T-cell (primary cell): ENCODE measurements around the gene HLA-DRA. TPM values are rescaled to one million over a fixed set of nuclear protein-coding genes. Genes with fewer than 3 reads are reported as not detected.

Source experiments
- ATAC-seq, 4 experiments: fragments of 200-7000 bp in 3 of 4; fragments of 150-1000 bp in 1 of 4; cut with Tn5 transposase; replicated peaks in 1 of 4; 1 replicate in 3 of 4; 2 replicates in 1 of 4; pipeline ENCODE4 v1.10.0; 2021; ENCODE audit warnings: moderate library complexity in 3 of 4, mild to moderate bottlenecking in 2 of 4, moderate number of reproducible peaks in 1 of 4
- CTCF ChIA-PET, 2 donors: fragments of 300-600 bp; sonication (Branson Sonifier 250); formaldehyde crosslinking; loops; one replicate each; lab custom pipeline; 2022; ENCODE audit warnings: antibody characterized with exemption in 2 of 2; lab: Charles Lee
- POLR2A ChIA-PET, 2 donors: fragments of 300-600 bp; sonication (Branson Sonifier 250); formaldehyde crosslinking; loops; one replicate each; lab custom pipeline; 2022; ENCODE audit warnings: antibody characterized with exemption in 2 of 2; lab: Charles Lee
- DNase-seq, 35 experiments: peaks; one replicate each; pipeline versions ENCODE4 v3.0.0 to v3.0.0-alpha.2; 2013 to 2023
- H3K27ac ChIP-seq: one replicate; pipeline ENCODE4 v1.5.1; 2013; ENCODE audit warnings: low read length
- H3K27me3 ChIP-seq, 2 experiments: replicated peaks in 1 of 2; 1 replicate in 1 of 2; 2 replicates in 1 of 2; pipeline versions ENCODE4 v1.6.1 to v1.7.0; 2013; ENCODE audit warnings: low read length in 1 of 2, mixed read lengths in 1 of 2; ENCODE audit not compliant: control insufficient read depth in 2 of 2, insufficient read depth in 2 of 2; ENCODE audit errors: extremely low read depth in 1 of 2
- H3K36me3 ChIP-seq, 2 donors: 1 replicate in 1 of 2; 2 replicates in 1 of 2; pipeline versions ENCODE4 v1.6.1 to v1.7.0; 2013; ENCODE audit warnings: low read length in 1 of 2; ENCODE audit not compliant: control insufficient read depth in 2 of 2, insufficient read depth in 1 of 2; ENCODE audit errors: extremely low read depth in 1 of 2
- H3K4me1 ChIP-seq, 2 experiments: 1 replicate in 1 of 2; 2 replicates in 1 of 2; pipeline versions ENCODE4 v1.6.1 to v1.7.0; 2013; ENCODE audit warnings: low read length in 2 of 2, mixed read lengths in 1 of 2; ENCODE audit not compliant: insufficient read depth in 2 of 2, control insufficient read depth in 1 of 2; ENCODE audit errors: extremely low read depth in 1 of 2
- H3K4me3 ChIP-seq, 2 donors: 1 replicate in 1 of 2; 2 replicates in 1 of 2; pipeline versions ENCODE4 v1.5.1 to v1.7.0; 2013; ENCODE audit warnings: mild to moderate bottlenecking in 2 of 2, low read length in 1 of 2, moderate library complexity in 1 of 2; ENCODE audit not compliant: control insufficient read depth in 1 of 2; ENCODE audit errors: extremely low read depth in 1 of 2
- H3K9me3 ChIP-seq: 2 replicates; pipeline ENCODE4 v1.7.0; 2013
- H3K27ac Mint-ChIP-seq, 2 donors: one replicate each; pipeline ENCODE4 v1.8.0; 2020 to 2021; ENCODE audit warnings: mild to moderate bottlenecking in 2 of 2, mixed read lengths in 2 of 2
- H3K27me3 Mint-ChIP-seq, 2 donors: one replicate each; pipeline ENCODE4 v1.8.0; 2021 to 2022; ENCODE audit warnings: mixed read lengths in 2 of 2
- H3K36me3 Mint-ChIP-seq: one replicate; pipeline ENCODE4 v1.8.0; 2021; ENCODE audit warnings: mixed read lengths
- H3K4me1 Mint-ChIP-seq, 3 donors: one replicate each; pipeline ENCODE4 v1.8.0; 2020 to 2022; ENCODE audit warnings: mixed read lengths in 3 of 3, mild to moderate bottlenecking in 1 of 3
- H3K4me3 Mint-ChIP-seq, 3 donors: one replicate each; pipeline ENCODE4 v1.8.0; 2020 to 2022; ENCODE audit warnings: mild to moderate bottlenecking in 3 of 3, mixed read lengths in 3 of 3, moderate library complexity in 3 of 3
- H3K9me3 Mint-ChIP-seq, 3 donors: one replicate each; pipeline ENCODE4 v1.8.0; 2020 to 2022; ENCODE audit warnings: mixed read lengths in 3 of 3
- WGBS: methylation state at CpG from one replicate; pipeline ENCODE4 v1.1.5; 2013; ENCODE audit warnings: missing lambda C conversion rate; ENCODE audit not compliant: insufficient coverage; 5-methylcytosine and 5-hydroxymethylcytosine counted together
- total RNA-seq, 35 experiments: library from RNA in 6 of 35; stranded (reverse) in 6 of 35; fragments of 120-200 nt in 1 of 35; gene quantifications; one replicate each; pipeline versions ENCODE4 v1.2.1 to v1.2.4 and lab custom pipeline; 2013 to 2026

HLA-DRA gene
- total RNA-seq (100 to 1,000 TPM in 1 of 5 donors, 10 to 100 TPM in 4; 41.1 to 131 (median 47.9) TPM), total RNA-seq (lab: John Stamatoyannopoulos, UW) (8.6 to 199 (median 62.7) reads per million in 29 experiments)
- 111 TPM for total RNA-seq (2013)

DNA sequence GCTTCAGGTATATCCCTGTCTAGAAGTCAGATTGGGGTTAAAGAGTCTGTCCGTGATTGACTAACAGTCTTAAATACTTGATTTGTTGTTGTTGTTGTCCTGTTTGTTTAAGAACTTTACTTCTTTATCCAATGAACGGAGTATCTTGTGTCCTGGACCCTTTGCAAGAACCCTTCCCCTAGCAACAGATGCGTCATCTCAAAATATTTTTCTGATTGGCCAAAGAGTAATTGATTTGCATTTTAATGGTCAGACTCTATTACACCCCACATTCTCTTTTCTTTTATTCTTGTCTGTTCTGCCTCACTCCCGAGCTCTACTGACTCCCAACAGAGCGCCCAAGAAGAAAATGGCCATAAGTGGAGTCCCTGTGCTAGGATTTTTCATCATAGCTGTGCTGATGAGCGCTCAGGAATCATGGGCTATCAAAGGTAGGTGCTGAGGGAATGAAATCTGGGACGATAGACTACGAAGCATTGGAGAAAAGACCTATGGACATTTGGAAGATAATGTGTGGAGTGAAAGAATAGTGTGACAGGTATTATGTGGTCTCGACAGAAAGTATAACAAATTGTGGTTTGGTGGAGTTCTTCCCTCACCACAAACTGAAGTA, at the start of gene HLA-DRA:
TSS of gene HLA-DRA (plus strand) at position 286 of the 613 bp plus-strand sequence. CDS start at position 350, 64 bp downstream.
- peaks cover 8 to 21% (median 10%) of the 10 kb centered on the region in 3 donors for H3K4me1 Mint-ChIP-seq
- H3K9me3 Mint-ChIP-seq: no peaks in the 10 kb centered on the region
- POLR2A ChIA-PET: interaction anchor here in 1 of 2 donors (0.9 kb wide), 1 partner anchor 246 kb away, joined by 17 read pairs; no protein-coding TSS in a partner anchor
- H3K36me3 Mint-ChIP-seq: no peaks in the 10 kb centered on the region
- H3K4me1 ChIP-seq: peaks cover 0 to 2% of the 10 kb centered on the region in 2 experiments
- no peaks in the 10 kb centered on the region for H3K27me3 ChIP-seq
- 4% methylated on average over 4 of the region's 9 CpGs for WGBS
- DNase-seq (peak in 19 of 35 experiments; percentile 2 to 84 (median 16)), ATAC-seq (peak; percentile 65 to 88 (median 73))
- H3K27ac Mint-ChIP-seq: peak within 1 kb of the TSS; percentile 8 to 78
- no peaks in the 10 kb centered on the region for H3K36me3 ChIP-seq
- CTCF ChIA-PET: interaction anchor here in 1 of 2 donors (1.9 kb wide), 1 partner anchor 252 kb away, joined by 5 read pairs; no protein-coding TSS in a partner anchor
- no peaks in the 10 kb centered on the region for H3K9me3 ChIP-seq
- peak within 1 kb of the TSS; percentile 59 for H3K27ac ChIP-seq
- H3K4me3 ChIP-seq: peak within 1 kb of the TSS in 1 of 2 donors; percentile 49
- peaks cover 19 to 32% of the 10 kb centered on the region in 2 donors for H3K27me3 Mint-ChIP-seq
- H3K4me3 Mint-ChIP-seq: peak within 1 kb of the TSS; percentile 54 to 84 (median 61)

DNA sequence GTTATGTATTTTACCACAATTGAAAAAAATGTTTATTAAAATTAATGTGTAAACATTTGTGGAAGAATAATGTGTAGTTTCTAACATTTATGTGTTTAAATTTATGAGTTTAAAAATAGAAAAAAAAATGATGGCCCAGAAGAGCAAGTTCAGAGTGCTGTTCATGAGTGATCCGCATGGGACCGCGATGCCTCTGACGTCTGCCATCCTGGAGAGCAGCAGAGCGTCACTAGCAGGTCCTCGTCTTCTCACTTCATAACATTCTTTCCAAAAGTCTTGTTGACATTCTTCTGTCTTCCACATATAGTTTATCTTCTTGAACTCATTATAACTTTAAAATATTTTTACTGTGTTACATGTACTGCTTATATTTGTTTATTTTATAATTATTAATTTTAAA, 48.2 kb upstream of the HLA-DRA start:
- DNase-seq (no peak), ATAC-seq (no peak)
- Histone ChIP-seq H3K27ac (no peak overlapping the region), H3K9me3 (no peaks in the 10 kb centered on the region), H3K4me3 (no peak overlapping the region), H3K36me3 (no peaks in the 10 kb centered on the region), H3K4me1 (no peaks in the 10 kb centered on the region), H3K27me3 (peaks cover 0 to 20% of the 10 kb centered on the region in 2 experiments)
- no peak overlapping the region for H3K27ac Mint-ChIP-seq
- H3K4me1 Mint-ChIP-seq: no peaks in the 10 kb centered on the region
- H3K9me3 Mint-ChIP-seq: no peaks in the 10 kb centered on the region
- ChIA-PET CTCF (no interaction called here), POLR2A (no interaction called here)
- H3K27me3 Mint-ChIP-seq: peaks cover 35 to 48% of the 10 kb centered on the region in 2 donors
- WGBS: 90% methylated on average over 4 of the region's 6 CpGs
- no peaks in the 10 kb centered on the region for H3K36me3 Mint-ChIP-seq
- H3K4me3 Mint-ChIP-seq: no peak overlapping the region

DNA sequence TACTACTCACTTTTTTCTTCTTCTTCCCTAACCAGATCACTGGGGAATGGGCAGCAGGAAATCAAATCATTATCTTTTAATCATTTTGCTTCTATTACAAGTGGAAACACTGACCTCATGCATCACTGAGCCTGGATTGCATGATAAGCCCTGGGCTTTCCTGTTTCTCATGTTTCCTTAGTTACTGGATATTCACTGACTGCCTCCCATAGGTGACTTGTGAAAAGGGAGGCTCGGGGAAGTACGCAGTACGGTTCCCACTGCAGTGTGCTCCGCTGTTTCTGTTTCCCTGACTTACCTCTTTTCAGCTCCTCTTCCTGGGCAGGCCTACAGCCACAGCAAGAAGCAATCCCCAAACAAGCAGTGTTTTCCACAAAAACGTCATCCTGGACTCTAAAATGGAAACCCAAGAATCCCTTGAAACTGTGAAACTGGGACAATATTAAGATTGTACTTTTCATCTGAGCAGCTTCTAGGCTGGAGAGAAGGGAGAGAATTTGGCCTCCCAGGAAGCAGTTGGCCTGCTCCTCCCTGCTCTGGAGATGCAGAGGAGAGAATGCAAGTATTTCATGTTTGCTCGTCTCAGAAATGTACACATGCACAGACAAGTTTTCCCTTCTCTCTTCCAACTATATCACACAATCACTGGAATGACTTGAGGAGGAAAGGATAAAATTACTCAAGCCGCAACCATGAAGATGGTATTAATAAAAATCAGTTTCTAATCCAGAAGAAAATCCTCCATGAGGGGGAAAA, 45.8 kb upstream of the HLA-DRA start:
- no peaks in the 10 kb centered on the region for H3K9me3 Mint-ChIP-seq

DNA sequence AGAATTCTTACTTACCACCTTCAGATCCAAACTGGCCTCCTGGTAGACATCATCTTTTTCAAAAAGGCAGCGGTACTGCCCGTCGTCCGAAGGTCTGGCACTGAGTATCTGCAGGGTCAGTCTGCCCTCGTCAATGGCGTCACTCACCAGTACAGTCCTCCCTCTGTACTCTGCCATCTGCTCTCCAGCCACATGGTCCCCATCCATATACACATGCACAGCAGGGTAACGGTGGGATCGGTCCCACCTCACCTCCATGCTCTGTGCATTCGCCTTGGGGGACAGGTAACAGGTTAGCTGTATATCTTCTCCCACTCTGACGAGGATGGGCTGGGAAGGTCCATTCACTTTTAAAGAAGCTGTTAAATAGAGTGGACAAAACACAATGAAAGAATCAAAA, 43.7 kb upstream of the HLA-DRA start:
- DNase-seq: no peak
- Histone ChIP-seq H3K36me3 (no peaks in the 10 kb centered on the region), H3K4me1 (no peaks in the 10 kb centered on the region), H3K27me3 (peaks cover 0 to 14% of the 10 kb centered on the region in 2 experiments), H3K4me3 (no peak overlapping the region), H3K9me3 (no peaks in the 10 kb centered on the region), H3K27ac (no peak overlapping the region)
- Mint-ChIP-seq H3K4me3 (no peak overlapping the region), H3K27ac (no peak overlapping the region), H3K36me3 (no peaks in the 10 kb centered on the region), H3K9me3 (no peaks in the 10 kb centered on the region), H3K27me3 (peaks cover 23 to 24% of the 10 kb centered on the region in 2 donors), H3K4me1 (no peaks in the 10 kb centered on the region)
- 98% methylated on average over 8 of the region's 10 CpGs for WGBS
- ChIA-PET CTCF (no interaction called here), POLR2A (no interaction called here)
- ATAC-seq: no peak

More for the DNA sequence above, 45.8 kb upstream of the HLA-DRA start:
- Histone ChIP-seq H3K4me3 (no peak overlapping the region), H3K9me3 (no peaks in the 10 kb centered on the region), H3K27me3 (peaks cover 0 to 18% of the 10 kb centered on the region in 2 experiments), H3K4me1 (no peaks in the 10 kb centered on the region), H3K36me3 (no peaks in the 10 kb centered on the region), H3K27ac (no peak overlapping the region)
- POLR2A ChIA-PET: no interaction called here
- Mint-ChIP-seq H3K4me1 (no peaks in the 10 kb centered on the region), H3K27ac (no peak overlapping the region), H3K27me3 (peaks cover 23 to 32% of the 10 kb centered on the region in 2 donors), H3K36me3 (no peaks in the 10 kb centered on the region), H3K4me3 (no peak overlapping the region)
- CTCF ChIA-PET: no interaction called here
- no peak for DNase-seq
- WGBS: 80% methylated on average over 1 of the region's 7 CpGs
- no peak for ATAC-seq

DNA sequence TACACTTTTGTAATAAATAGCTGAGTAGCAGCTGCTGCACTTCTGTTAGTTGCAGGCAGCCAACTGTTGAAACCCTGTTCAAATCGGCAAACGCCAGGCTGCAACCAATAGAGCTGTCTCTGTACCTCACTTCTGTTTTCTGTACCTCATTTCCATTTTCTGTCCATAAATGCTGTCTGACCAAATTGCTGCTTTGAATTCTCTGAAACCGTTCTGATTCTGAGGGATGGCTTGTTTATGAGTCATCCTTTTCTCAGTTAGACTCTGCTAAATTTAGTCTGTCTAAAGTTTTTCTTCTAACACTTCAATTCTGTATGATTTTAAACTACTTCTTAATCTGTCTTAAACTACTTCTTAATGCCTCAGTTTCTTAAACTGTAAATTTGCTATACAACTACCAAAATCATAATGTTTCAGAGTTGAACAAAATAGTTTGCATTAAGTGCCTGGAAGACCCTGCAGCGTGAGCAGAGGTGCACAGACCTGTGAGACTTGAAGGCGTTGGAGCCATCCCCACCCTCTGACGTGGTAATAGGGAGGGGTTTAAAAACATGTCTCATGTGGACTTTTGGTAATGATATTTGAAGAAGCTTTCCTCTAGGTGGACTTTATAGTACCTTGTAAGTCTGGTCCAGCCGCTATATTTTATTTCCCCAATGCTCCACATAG, 42.3 kb upstream of the HLA-DRA start:
- no peaks in the 10 kb centered on the region for H3K9me3 Mint-ChIP-seq
- CTCF ChIA-PET: no interaction called here
- WGBS: 53% methylated on average over 3 of the region's 7 CpGs

More for the DNA sequence above, 42.3 kb upstream of the HLA-DRA start:
- no peak overlapping the region for H3K27ac Mint-ChIP-seq
- POLR2A ChIA-PET: interaction anchor here in 1 of 2 donors (0.7 kb wide), 1 partner anchor 310 kb away, joined by 4 read pairs; no protein-coding TSS in a partner anchor
- DNase-seq (no peak), ATAC-seq (no peak)
- peaks cover 0 to 14% of the 10 kb centered on the region in 2 experiments for H3K27me3 ChIP-seq
- no peak overlapping the region for H3K27ac ChIP-seq
- H3K4me1 ChIP-seq: no peaks in the 10 kb centered on the region
- H3K36me3 Mint-ChIP-seq: no peaks in the 10 kb centered on the region
- H3K27me3 Mint-ChIP-seq: peaks cover 27 to 28% of the 10 kb centered on the region in 2 donors
- H3K4me1 Mint-ChIP-seq: no peaks in the 10 kb centered on the region
- H3K36me3 ChIP-seq: no peaks in the 10 kb centered on the region
- no peaks in the 10 kb centered on the region for H3K9me3 ChIP-seq
- H3K4me3 Mint-ChIP-seq: no peak overlapping the region
- H3K4me3 ChIP-seq: no peak overlapping the region
